GM12875 (cell line): ENCODE data around the gene FIBIN.

Experiments
- H3K4me3 ChIP-seq: one replicate; pipeline ENCODE4 v1.5.1; 2011; ENCODE audit warnings: low read depth, low read length, control low read depth
- TF ChIP-seq, protein P1 (sequence below): IDR thresholded peaks from 2 replicates; pipeline ENCODE4 v1.5.1; 2011; ENCODE audit warnings: low read depth, mild to moderate bottlenecking, control low read depth, inconsistent platforms, low read length, moderate library complexity, borderline replicate concordance; ENCODE audit not compliant: insufficient read depth

FIBIN gene

DNA sequence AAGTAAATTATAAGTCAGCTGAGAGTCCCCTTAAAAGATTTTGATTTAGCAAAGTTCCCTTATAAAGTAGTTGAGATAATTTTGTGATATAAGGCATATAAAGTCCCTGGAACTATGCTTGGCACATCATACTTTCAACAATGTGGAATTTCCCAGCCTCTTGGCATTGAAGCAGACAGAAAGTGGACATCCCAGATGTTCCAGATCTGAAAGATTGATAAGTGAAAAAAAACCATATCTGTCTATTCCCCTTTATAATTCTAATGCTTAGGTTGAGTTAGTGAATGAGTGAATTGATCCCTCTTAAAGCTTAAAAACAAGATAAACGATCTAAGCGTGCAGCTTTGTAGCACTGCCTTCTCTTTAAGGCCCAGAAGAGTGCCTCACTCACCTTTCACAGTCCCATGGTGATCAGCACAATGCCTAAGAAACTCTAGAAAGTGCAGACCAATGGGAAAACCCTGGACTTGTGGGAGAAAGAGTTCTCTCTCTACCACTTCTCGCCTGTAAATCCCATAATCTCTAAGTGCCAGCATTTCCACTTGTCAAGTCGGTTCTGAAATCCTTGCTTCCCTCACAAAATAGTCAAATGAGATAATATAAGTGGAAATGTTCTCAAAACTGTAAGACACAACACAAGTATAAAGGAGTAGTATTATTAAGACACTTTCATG is 17.8 kb downstream of the FIBIN start:
- TF ChIP-seq, protein P1, sequence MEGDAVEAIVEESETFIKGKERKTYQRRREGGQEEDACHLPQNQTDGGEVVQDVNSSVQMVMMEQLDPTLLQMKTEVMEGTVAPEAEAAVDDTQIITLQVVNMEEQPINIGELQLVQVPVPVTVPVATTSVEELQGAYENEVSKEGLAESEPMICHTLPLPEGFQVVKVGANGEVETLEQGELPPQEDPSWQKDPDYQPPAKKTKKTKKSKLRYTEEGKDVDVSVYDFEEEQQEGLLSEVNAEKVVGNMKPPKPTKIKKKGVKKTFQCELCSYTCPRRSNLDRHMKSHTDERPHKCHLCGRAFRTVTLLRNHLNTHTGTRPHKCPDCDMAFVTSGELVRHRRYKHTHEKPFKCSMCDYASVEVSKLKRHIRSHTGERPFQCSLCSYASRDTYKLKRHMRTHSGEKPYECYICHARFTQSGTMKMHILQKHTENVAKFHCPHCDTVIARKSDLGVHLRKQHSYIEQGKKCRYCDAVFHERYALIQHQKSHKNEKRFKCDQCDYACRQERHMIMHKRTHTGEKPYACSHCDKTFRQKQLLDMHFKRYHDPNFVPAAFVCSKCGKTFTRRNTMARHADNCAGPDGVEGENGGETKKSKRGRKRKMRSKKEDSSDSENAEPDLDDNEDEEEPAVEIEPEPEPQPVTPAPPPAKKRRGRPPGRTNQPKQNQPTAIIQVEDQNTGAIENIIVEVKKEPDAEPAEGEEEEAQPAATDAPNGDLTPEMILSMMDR, result no peak
- H3K4me3 ChIP-seq, result no peak overlapping the region

DNA sequence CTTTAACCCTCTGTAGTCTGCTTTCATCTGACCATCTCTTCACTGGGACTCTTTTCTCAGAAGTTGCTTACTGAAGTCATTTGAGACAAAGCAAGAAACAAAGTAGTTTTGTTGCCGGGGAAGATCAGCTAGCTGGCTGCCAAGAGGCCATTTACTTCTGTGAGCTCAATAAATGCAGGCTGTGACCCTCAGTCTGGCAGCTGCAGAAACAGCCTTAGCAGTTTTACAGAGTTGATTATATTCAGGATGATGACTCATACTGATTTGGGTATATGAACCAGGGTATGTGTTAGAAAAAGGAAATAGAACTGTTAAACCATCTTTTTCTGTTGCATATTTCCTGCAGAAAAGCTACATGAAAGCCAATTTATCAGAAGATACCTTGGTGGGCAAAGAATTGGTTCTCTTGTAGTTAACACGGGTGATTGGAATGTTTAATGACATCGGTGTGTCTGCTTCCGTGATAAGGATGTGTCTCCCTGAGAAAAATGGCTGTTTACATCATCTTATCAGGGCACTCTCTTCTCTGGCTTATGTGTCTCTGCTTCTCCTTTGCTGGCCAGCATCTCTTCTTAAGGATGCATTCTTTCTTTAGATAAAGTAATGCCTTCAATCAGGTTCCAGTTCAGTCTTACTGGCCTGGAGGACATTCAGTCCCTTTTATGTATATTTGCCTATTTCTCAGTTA is 18.5 kb downstream of the FIBIN start:
- no peak overlapping the region for H3K4me3 ChIP-seq
- TF ChIP-seq, protein P1, result no peak

DNA sequence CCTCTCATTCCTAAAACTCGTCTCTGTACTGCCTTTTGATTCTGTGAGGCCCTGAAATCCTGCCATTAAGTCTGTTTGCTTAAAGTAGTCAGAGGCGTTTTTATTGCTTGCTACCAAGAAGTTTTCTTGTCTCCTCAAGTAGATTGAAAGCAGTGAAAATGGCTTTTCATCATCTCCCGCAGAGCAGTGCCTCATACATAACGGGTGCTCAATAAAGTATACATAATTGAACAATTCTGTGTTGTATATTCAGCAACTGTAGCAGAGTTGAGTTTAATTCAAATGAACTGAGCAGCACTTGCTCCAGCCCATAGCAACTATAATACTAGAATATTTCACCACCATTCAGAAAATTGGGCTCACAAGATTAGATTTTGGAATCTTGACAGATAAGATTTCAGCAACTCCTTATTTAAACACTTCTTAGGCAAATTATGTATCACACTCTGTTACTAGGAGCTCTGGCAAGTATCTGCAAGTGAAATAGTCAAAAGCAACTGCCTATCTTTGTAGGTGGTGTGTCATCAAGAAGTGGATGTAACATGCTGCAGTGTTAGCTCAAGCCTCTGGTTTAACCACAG is 20.0 kb downstream of the FIBIN start:
- TF ChIP-seq, protein P1, result no peak
- no peak overlapping the region for H3K4me3 ChIP-seq

DNA sequence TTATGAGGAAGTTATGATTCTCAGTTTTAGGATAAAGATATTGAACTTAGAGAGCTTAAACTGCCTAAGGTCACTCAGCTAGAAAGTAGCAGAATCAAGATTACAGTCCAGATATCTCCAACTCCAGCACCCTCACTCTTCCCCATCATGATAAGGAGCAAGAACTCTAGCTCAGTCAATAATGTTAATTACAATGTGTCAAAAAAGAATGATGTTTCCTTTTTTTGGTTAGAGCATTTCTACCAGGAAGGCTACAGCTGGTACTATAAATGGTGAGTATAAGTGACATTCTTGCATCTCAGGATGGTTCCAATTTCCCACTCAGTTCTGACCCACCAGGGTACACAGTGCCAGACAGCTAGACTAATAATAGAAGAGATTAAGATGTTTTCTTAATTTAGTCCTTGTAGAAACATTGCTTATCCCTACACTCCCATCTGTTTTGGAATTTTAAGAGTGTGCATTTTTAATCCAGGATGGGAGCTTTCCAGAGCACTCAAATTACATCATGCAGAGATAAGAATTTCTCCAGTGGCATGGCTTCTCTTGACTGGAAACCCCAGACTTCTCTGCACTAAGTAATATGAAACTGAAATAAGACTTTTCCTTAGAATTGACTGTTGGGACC is 25.1 kb downstream of the FIBIN start:
- TF ChIP-seq, protein P1, result no peak
- no peak overlapping the region for H3K4me3 ChIP-seq

DNA sequence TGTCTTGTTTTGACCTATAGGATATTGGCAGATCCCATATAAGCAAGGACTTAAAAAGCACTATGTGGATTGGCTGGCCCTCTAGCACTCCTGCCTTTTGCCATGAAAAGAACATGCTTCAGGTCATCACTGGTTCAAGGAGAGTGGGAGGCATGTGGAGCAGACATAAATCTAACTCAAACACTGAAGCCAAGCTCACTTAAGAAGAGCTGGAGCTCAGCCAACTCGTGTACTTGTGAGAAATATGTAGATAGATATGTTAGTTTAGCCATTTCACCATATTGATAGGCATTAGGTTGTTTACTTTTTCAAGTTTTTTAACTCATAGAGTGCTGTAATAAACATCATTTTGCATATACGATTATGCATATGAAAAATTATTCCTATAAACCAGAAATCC is 26.8 kb downstream of the FIBIN start:
- H3K4me3 ChIP-seq, result no peak overlapping the region
- TF ChIP-seq, protein P1, result no peak

DNA sequence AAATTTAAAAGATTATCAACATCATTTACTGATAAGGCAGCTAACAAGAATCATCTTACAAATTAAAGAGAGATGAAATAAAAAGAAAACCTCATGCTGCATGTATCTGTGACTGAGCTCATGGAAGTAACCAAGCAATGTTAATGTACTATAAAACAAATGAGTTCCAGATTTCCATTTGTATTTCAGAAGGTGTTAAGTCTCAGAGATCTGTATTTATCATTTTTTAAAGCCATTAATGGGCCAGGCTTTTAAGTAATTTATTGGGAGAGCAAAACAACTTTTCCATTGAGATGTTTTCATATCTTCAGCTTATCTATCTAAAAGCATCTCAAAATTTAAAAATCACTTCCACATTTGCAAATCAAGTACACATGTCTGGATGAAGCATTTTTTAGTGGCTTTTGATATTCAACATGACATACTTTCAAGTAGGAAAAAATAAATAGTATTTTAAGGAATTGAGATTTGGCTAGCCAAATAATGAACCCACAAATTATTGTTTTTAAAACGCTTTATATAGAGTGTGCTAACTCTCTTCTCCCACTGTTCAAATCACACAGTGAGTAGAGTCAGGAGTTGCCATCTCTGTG is 28.8 kb downstream of the FIBIN start:
- TF ChIP-seq, protein P1, result no peak
- H3K4me3 ChIP-seq, result no peak overlapping the region

DNA sequence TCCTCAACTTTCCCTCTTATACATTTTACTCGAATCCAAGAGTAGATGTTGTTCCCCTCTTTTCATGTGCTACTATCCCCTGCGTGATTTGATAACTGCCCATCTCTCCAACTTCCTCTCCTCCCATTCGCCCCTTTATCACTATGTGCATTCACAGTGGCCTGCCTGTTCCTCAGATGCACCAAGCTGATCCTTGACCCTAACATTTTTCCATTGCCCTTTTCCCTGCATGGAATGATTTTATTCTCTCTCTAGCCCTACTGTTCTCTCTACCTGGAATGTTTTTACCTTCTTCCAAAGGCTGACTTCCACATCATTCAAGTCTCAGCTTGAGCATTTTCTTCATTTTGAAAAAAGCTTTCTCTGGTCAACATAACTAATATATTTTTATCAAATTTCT is 31.0 kb downstream of the FIBIN start:
- no peak overlapping the region for H3K4me3 ChIP-seq
- TF ChIP-seq, protein P1, result no peak
